ENCODE results near the gene GPC5. TPM values are rescaled to one million over a fixed set of nuclear protein-coding genes. Genes with fewer than 3 reads are reported as not detected.

Gene GPC5
- total RNA-seq, 1 experiment from 2014 or later: 0.11 TPM

DNA sequence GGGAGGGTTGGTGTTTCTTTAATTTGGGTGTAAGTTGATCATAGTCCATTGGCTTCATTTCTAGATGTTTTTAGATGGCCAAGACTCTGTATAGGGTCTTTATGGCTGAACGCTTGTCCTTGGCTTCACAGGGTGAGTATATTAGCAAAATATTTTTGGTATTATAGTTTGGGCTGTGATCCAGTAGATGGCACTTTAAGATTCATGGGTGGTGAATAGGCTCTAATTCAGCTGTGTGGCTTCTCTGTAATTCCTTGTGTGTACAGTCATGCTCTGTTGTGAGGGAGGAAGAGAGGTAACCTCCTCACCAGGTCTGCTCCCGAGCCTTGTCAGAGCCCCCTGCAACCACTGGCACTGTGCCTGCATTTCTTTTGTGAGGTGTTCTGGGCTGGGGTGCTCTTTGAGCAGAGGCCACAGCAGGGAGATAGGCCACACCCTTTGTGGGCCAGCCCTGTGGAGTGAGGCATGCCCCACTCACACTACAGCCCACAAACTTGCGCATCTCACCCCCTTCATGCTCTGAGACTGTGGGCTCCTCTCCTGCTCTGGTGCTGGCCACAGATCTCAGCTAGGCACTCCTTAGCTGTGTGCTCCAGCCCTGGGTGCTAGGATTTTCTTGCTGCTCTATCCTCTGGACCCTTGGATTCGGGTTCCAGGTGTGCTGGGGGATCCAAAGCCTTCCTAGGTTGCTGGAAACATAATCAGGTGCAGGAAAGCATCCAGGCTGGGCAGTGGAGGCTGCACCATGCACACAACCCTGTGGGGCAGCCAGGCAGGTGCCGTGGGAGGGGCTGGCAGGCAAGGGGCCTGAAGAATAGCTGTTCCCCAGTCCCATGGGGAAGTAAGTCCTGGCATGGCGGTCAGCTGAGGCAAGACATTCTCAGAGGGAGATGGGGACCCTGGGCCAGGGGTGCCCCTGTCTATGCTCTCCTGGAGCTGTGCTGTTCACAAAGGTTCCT, 193.9 kb downstream of the GPC5 start:
- no peak for DNase-seq (ENCODE audit: low read depth)

- DNase-seq (ENCODE audit: low read depth): no peak
These were observed 195.0 kb downstream of the GPC5 start for GRCh38 chr13:91593456-91593855.

- no peak for DNase-seq (ENCODE audit: low read depth)
These were observed 195.6 kb downstream of the GPC5 start for GRCh38 chr13:91594061-91594460.

DNA sequence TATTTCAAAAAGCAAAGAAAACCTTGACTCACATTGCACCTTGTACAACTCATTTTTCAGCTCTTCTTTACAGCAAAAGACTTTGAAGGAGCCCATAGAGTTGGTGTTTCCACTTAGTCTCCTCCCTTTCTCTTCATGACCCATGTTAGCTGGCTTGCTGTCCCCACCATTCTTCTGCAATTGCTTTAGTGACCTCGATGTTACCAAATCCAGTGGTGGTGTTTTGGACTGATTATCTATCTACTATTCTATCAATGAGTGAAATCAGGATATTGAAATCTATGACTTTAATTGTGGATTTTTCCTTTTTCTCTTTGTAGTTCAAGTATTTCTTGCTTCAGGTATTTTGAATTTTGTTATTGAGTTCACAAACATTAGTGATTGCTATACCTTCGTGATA, 197.3 kb downstream of the GPC5 start:
- DNase-seq (ENCODE audit: low read depth): no peak

GRCh38 chr13:91596842-91597241, 198.4 kb downstream of the GPC5 start:
- DNase-seq (ENCODE audit: low read depth): no peak

DNA sequence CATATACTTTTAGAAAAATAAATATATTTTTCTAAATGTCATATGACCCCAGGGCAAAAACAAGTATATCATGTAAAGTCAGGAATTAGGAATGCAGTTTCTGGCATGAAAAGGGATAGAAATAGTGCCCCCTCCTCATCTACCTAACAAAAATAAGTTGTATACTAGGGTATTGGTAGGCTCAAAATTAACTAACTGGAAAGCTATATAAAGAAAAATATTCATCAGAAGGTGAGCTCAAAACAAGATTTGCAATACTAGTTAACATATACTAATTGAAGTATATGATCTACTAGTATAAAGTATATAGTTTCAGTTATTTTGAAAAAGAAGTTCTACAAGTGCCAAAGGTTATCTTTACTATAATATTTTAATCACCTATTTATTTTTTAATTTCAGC, 200.2 kb downstream of the GPC5 start:
- DNase-seq (ENCODE audit: low read depth): no peak

DNA sequence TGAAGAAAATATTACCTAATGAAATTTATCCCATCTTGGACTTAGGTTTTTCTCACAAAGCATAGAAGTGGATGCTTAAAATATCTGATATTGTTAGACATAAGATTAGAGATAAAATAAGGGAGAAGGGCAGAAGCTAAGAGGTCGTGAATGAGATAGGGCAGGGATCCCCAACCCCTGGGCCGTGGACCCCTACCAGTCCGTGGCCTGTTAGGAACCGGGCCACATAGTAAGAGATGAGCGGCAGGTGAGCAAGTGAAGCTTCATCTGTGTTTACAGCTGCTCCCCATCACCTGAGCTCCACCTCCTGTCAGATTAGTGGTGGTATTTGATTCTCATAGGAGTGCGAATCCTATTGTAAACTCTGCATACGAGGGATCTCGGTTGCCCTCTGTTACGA, 202.9 kb downstream of the GPC5 start:
- DNase-seq (ENCODE audit: low read depth): no peak

- DNase-seq (ENCODE audit: low read depth): no peak
These were observed 203.4 kb downstream of the GPC5 start for GRCh38 chr13:91601807-91602206.

DNA sequence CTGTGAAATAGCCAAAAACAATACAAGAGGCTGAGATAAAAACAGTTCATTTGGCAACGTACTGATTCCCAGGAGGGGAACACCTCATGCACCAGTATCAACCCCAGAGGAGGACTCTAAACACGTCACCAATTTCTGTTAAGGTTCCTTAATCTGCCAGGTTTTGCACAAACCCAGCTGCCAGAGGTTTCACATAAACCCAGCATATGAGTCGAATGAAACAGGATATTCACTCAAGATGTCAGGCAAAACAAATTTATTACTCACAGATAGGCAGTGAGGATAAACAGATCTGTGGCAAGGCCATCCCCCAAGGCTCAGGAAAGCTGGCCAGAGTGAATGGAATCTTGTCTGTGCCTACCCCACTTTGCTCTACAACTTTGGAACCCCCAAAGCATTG, 210.9 kb downstream of the GPC5 start:
- DNase-seq (ENCODE audit: low read depth): no peak

DNA sequence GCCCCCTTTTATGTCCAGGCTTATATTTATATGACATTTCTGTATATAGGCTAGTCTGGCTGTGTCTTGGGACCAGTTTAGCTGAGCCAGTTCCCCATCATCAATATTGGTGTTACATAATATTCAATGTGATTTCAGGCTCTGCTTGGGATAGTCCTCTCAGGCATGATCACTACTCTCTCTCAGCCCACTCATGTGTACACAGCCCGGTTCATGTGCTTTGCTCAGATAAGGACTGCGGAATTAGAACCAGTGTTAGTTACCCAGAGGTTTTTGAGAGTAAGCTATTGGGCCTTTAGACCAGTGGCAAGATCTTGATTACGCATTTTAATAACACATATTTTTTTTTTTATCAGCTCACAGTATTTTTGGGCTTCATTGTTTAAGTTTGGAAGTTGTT, 219.9 kb downstream of the GPC5 start:
- no peak for DNase-seq (ENCODE audit: low read depth)

GRCh38 chr13:91620670-91621141, 222.3 kb downstream of the GPC5 start:
- no peak for DNase-seq (ENCODE audit: low read depth)

DNA sequence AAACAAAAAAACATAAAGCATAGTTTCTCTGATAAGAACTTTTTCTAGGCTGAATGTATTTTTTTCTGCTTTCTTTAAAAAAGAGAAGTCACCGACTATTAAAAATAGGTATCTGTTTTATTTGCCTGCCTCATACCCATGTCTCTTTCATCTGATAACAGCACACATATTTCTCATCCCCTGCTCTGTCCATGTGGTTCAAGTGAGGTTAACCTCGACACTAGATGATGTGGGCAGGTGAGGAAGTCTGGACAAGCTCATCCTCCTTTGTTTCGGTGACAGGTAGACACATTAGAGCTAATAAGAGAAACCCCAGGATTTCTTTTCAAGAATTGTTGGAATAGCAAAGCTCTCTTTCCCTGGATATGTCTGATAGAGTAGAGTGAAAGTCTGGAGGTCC, 222.7 kb downstream of the GPC5 start:
- DNase-seq (ENCODE audit: low read depth): no peak

- DNase-seq (ENCODE audit: low read depth): no peak
These were observed 223.5 kb downstream of the GPC5 start for GRCh38 chr13:91621963-91622362.

GRCh38 chr13:91622778-91623550, 224.5 kb downstream of the GPC5 start:
- no peak for DNase-seq (ENCODE audit: low read depth)

- DNase-seq (ENCODE audit: low read depth): no peak
These were observed 229.7 kb downstream of the GPC5 start for GRCh38 chr13:91627952-91628739.

- DNase-seq (ENCODE audit: low read depth): no peak
These were observed 232.5 kb downstream of the GPC5 start for GRCh38 chr13:91630946-91631345.

- DNase-seq (ENCODE audit: low read depth): no peak
These were observed 233.7 kb downstream of the GPC5 start for GRCh38 chr13:91632086-91632485.

DNA sequence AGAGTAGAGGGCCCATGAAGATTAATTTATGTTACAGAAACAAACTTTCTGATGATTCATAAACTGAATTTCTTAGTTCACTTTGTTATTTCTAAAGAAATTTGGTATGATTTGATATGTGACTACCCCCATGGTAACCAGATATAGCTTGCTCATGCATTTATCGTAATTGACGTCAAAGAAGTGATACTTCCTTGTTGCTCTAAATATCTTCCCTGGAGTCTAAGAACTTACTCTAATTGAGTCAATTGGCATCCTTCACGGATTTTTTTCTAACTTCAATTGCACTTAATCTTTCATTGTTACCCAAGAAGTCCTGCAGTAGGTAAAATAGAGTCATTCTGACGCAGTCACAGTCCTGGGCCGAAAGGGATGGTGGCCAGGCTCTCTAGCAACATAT, 240.9 kb downstream of the GPC5 start:
- no peak for DNase-seq (ENCODE audit: low read depth)

- no peak for DNase-seq (ENCODE audit: low read depth)
These were observed 245.0 kb downstream of the GPC5 start for GRCh38 chr13:91643394-91643793.

- no peak for DNase-seq (ENCODE audit: low read depth)
These were observed 246.4 kb downstream of the GPC5 start for GRCh38 chr13:91644806-91645205.

GRCh38 chr13:91647361-91647990, 249.1 kb downstream of the GPC5 start:
- no peak for DNase-seq (ENCODE audit: low read depth)
